H54 (cell line): Measurements from ENCODE around the gene PTGR3.

ENCODE experiments used
- DNase-seq: peaks from one replicate; pipeline ENCODE4 v3.0.0; 2011; ENCODE audit warnings: low spot score, mixed read lengths; ENCODE audit not compliant: insufficient read length
- FAIRE-seq: peaks from 3 replicates; lab custom pipeline; 2011; peaks lifted over from hg19 to GRCh38; lab: Jason Lieb, UNC
- POLR2A ChIP-seq: IDR thresholded peaks from 2 replicates; pipeline ENCODE4 v1.6.1; 2011; ENCODE audit warnings: low read depth, mild to moderate bottlenecking, low read length

The PTGR3 gene

GRCh38 chr18:75170916-75171315 is 38.0 kb downstream of the PTGR3 start:
- no peak for FAIRE-seq
- DNase-seq, result no peak
- TF ChIP-seq POLR2A, result no peak

GRCh38 chr18:75170022-75170789 is 38.7 kb downstream of the PTGR3 start:
- no peak for TF ChIP-seq POLR2A
- DNase-seq (no peak), FAIRE-seq (no peak)

- no peak for FAIRE-seq
- no peak for TF ChIP-seq POLR2A
- no peak for DNase-seq
Measured at GRCh38 chr18:75169411-75169810, 39.5 kb downstream of the PTGR3 start.

- FAIRE-seq (no peak), DNase-seq (no peak)
- TF ChIP-seq POLR2A, result no peak
Measured at GRCh38 chr18:75168619-75169018, 40.3 kb downstream of the PTGR3 start.

- TF ChIP-seq POLR2A, result no peak
- DNase-seq (no peak), FAIRE-seq (no peak)
Measured at GRCh38 chr18:75167759-75168618, 41.0 kb downstream of the PTGR3 start.

GRCh38 chr18:75167137-75167536 is 41.8 kb downstream of the PTGR3 start:
- TF ChIP-seq POLR2A, result no peak
- FAIRE-seq (no peak), DNase-seq (no peak)

GRCh38 chr18:75165926-75166325 is 43.0 kb downstream of the PTGR3 start:
- DNase-seq (no peak), FAIRE-seq (no peak)
- TF ChIP-seq POLR2A, result no peak

GRCh38 chr18:75164479-75164878 is 44.5 kb downstream of the PTGR3 start:
- TF ChIP-seq POLR2A, result no peak
- DNase-seq (no peak), FAIRE-seq (no peak)

- DNase-seq, result no peak
- FAIRE-seq, result no peak
- TF ChIP-seq POLR2A, result no peak
Measured at GRCh38 chr18:75163736-75164135, 45.2 kb downstream of the PTGR3 start.

- DNase-seq (no peak), FAIRE-seq (no peak)
- no peak for TF ChIP-seq POLR2A
Measured at GRCh38 chr18:75162978-75163377, 46.0 kb downstream of the PTGR3 start.

- no peak for FAIRE-seq
- no peak for DNase-seq
- no peak for TF ChIP-seq POLR2A
Measured at GRCh38 chr18:75162467-75162866, 46.5 kb downstream of the PTGR3 start.

GRCh38 chr18:75161256-75162028 is 47.5 kb downstream of the PTGR3 start:
- no peak for TF ChIP-seq POLR2A
- FAIRE-seq (no peak), DNase-seq (no peak)

- DNase-seq (no peak), FAIRE-seq (no peak)
- TF ChIP-seq POLR2A, result no peak
Measured at GRCh38 chr18:75160364-75160763, 48.6 kb downstream of the PTGR3 start.
